Fibroblast of lung (primary cell): ENCODE data around the gene RAD52.

Experiments used
- CTCF ChIP-seq, 2 donors: IDR thresholded peaks in 1 of 2; conservative IDR thresholded peaks in 1 of 2; 1 replicate in 1 of 2; 2 replicates in 1 of 2; pipeline ENCODE4 v1.5.1; 2011 to 2012; ENCODE audit warnings: low read length in 2 of 2, control low read depth in 1 of 2, inconsistent platforms in 1 of 2, low read depth in 1 of 2, mild to moderate bottlenecking in 1 of 2
- EZH2 ChIP-seq: IDR thresholded peaks from 2 replicates; pipeline ENCODE4 v1.5.1; 2012; ENCODE audit warnings: low read length, control low read depth, mild to moderate bottlenecking; ENCODE audit errors: missing control alignments

- TF ChIP-seq CTCF (conservative IDR thresholded peaks at IDR 0.05 in 1 of 2, IDR thresholded peaks at IDR 0.05 in 1 of 2; ENCODE audit: low read depth in 1 of 2, low read length in 2 of 2), result no peak
- TF ChIP-seq EZH2, result no peak
Measured at GRCh38 chr12:938810-939209, 10.7 kb downstream of the RAD52 start.
